CD4-positive, alpha-beta T cell treated with Interleukin-6 at 100 ng/mL for 8 hours (primary cell): ENCODE measurements around the gene GOLGA2.

ENCODE experiments used
- DNase-seq: peaks from one replicate; pipeline ENCODE4 v3.0.0-alpha.2; 2020; ENCODE audit warnings: mixed read lengths, low spot score

Gene GOLGA2, protein sequence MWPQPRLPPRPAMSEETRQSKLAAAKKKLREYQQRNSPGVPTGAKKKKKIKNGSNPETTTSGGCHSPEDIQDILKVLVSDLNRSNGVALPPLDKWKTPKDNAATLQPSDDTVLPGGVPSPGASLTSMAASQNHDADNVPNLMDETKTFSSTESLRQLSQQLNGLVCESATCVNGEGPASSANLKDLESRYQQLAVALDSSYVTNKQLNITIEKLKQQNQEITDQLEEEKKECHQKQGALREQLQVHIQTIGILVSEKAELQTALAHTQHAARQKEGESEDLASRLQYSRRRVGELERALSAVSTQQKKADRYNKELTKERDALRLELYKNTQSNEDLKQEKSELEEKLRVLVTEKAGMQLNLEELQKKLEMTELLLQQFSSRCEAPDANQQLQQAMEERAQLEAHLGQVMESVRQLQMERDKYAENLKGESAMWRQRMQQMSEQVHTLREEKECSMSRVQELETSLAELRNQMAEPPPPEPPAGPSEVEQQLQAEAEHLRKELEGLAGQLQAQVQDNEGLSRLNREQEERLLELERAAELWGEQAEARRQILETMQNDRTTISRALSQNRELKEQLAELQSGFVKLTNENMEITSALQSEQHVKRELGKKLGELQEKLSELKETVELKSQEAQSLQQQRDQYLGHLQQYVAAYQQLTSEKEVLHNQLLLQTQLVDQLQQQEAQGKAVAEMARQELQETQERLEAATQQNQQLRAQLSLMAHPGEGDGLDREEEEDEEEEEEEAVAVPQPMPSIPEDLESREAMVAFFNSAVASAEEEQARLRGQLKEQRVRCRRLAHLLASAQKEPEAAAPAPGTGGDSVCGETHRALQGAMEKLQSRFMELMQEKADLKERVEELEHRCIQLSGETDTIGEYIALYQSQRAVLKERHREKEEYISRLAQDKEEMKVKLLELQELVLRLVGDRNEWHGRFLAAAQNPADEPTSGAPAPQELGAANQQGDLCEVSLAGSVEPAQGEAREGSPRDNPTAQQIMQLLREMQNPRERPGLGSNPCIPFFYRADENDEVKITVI

DNA sequence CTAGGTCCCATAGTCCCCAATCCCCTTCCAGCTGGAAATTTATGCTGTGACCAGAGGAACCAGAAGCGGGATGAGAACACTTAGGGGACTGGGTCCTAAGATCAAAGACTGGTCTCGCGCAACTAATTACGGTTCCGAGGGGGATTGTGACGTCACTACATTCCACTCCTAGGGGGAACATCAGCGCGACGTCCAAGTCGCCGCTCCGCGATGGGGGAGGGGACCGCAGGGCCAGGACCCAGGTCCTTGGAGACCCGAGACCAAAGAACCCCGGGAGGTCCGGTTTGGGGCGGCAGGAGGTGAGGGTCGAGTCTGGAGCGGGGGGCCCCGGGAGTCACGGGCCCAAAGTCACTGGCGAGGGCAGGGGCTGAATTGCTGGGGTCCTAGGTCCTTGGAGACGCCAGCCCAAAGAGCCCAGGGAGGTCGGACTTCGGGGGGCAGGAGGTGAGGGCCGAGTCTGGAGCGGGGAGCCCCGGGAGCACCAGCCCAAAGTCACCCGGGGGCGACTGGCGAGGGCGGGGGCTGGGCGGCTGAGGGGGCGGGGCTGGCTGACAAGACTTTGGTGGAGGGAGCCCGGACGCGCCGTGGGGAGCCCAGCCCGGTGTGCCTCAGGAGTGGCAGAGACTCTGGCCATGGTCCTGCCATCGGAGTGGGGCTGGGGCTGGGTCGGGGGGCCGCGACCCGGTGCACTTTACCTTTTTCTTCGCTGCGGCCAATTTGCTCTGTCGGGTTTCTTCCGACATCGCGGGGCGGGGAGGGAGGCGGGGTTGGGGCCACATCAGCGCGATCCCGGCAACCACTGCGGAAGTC, at the start of gene GOLGA2:
Gene GOLGA2 (minus strand): TSS at position 810 of the 810 bp plus-strand sequence. CDS start 31 bp downstream, at position 779.
- no peak for DNase-seq

DNA sequence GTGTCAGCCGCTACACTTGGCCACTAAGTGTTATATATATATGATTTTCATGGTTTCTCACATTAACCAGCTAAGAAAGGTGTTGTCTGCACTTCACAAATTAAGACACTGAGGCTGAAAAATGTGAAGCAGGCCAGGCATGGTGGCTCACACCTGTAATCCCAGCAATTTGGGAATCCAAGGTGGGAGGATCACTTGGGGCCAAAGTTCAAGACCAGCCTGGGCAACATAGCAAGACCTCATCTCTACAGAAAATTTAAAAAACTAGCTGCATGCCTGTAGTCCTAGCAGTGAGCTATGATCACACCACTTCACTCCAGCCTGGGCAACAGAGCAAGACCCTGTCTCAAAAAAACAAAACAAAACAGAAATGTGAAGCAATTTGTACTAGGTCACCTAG, 48.6 kb upstream of the GOLGA2 start:
- DNase-seq: no peak

GRCh38 chr9:128323791-128324190, 48.0 kb upstream of the GOLGA2 start:
- no peak for DNase-seq

GRCh38 chr9:128323212-128323730, 47.5 kb upstream of the GOLGA2 start:
- no peak for DNase-seq

- peak; percentile 92 for DNase-seq
Measured at GRCh38 chr9:128322404-128323211, 46.8 kb upstream of the GOLGA2 start, which contains the start of the genes COQ4 and TRUB2. Gene COQ4, plus strand, starts transcription at chr9:128322839. Its CDS starts 20 bp downstream, at chr9:128322859. Gene TRUB2, minus strand, starts transcription at chr9:128322447. Its CDS starts 39 bp downstream, at chr9:128322408.

DNA sequence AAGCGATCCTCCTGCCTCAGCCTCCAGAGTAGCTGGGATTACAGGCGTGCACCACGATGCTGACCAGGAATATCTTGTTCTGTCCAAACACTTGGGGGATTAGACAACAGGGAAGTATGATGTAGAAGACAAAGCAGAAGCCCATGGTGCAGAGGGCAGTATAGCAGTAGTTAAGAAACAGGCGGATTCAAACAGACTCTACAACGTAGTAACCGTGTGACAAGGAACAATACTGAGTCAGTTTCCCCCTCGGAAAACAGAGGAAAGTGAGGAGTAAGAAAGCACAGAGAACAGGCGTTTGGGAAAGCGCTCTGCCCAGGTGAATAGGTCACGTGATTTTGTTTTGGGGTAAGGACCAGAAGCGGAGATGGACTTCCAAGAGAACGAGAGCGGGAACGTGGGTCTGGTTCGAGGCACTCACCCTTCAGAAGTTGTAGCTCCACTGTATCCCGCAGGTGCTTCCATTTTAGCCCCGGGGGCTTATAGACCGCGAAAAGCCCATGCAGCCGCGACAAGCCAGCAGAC, 46.1 kb upstream of the GOLGA2 start:
- no peak for DNase-seq

- no peak for DNase-seq
Measured at GRCh38 chr9:128321343-128321742, 45.5 kb upstream of the GOLGA2 start.

GRCh38 chr9:128317629-128318028, 41.8 kb upstream of the GOLGA2 start:
- no peak for DNase-seq

DNA sequence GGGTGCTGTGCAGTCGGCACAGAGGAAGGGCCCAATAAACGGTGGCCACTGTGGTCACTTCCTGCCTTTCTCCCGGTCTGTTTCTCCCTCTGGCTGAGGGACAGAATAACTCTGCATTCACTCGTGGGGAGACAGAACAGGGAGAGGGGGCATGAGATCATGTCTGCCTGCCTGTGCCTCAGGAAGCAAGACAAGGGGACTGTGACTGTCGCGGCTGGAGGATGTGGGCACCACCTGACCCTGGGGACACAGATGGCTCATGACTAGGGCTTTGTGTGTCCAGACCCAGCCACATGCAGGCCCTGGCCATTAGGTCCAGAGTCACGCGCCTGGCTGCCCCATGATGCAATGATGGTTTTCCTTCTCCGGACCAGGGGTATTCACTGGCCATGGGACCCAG, 40.6 kb upstream of the GOLGA2 start:
- DNase-seq: no peak

- DNase-seq: no peak
Measured at GRCh38 chr9:128314697-128315096, 38.9 kb upstream of the GOLGA2 start.

DNA sequence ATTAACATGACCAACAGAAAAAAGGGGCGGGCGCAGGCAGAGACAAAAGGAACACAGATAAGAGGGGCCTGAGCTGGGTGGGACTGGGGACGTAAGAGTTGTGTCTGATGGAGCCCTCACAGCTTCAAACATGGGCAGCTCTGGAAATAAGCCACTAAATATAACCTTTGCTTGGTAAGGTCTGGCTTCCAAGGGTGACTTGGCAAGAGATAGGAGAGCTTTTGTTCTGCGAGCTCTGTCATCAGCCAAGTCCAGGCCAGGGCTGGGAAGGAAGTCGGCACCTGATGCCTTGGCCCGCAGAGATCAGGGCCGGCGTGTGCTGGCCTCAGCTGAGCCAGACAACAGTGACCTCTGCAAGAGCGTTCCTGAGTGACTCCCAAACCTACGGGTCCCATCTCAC, 34.7 kb upstream of the GOLGA2 start:
- DNase-seq: no peak

GRCh38 chr9:128309551-128309950, 33.7 kb upstream of the GOLGA2 start:
- no peak for DNase-seq

DNA sequence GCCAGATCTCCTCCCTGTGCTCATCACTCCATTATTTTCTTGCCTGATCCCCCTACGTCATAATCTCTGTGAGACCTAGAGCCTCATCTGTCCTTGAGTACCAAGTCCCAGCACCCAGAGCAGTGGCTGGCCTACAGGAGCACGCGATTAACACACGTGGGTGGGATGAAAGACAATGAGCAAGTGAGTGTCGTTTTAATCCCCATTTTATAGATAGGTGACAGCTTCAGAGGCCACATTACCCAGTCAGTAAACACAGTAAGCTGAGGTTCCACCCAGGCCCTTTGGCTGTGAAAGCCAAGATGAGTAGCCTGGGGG, 29.1 kb upstream of the GOLGA2 start:
- no peak for DNase-seq

GRCh38 chr9:128304136-128304970, 28.5 kb upstream of the GOLGA2 start:
- DNase-seq: no peak

- DNase-seq: no peak
Measured at GRCh38 chr9:128298535-128299482, 23.0 kb upstream of the GOLGA2 start.

- DNase-seq: no peak
Measured at GRCh38 chr9:128297221-128297773, 21.5 kb upstream of the GOLGA2 start.

GRCh38 chr9:128296340-128297220, 20.8 kb upstream of the GOLGA2 start:
- no peak for DNase-seq
